Activated B cell treated with CpG ODN at 0.5 μM for 24 hours (primary cell): Measurements from ENCODE around the gene SHC3. TPM values are rescaled to one million over a fixed set of nuclear protein-coding genes. Genes with fewer than 3 reads are reported as not detected.

ENCODE experiments used
- ATAC-seq: fragments of 200-7000 bp; cut with Tn5 transposase; one replicate; pipeline ENCODE4 v1.10.0; 2021; ENCODE audit warnings: low read depth, mild to moderate bottlenecking, moderate library complexity
- CTCF ChIA-PET: fragments of 350-600 bp; sonication (Branson Sonifier 250); formaldehyde crosslinking; loops from one replicate; lab custom pipeline; 2021; ENCODE audit warnings: antibody characterized with exemption; lab: Charles Lee
- POLR2A ChIA-PET: fragments of 350-600 bp; sonication (Branson Sonifier 250); formaldehyde crosslinking; loops from one replicate; lab custom pipeline; 2021; ENCODE audit warnings: antibody characterized with exemption; lab: Charles Lee
- DNase-seq: peaks from one replicate; pipeline ENCODE4 v3.0.0; 2022
- H3K27ac Mint-ChIP-seq: one replicate; pipeline ENCODE4 v1.8.0; 2020; ENCODE audit warnings: mixed read lengths
- H3K27me3 Mint-ChIP-seq: one replicate; pipeline ENCODE4 v1.8.0; 2021; ENCODE audit warnings: mixed read lengths
- H3K36me3 Mint-ChIP-seq: one replicate; pipeline ENCODE4 v1.8.0; 2021; ENCODE audit warnings: low read depth, mixed read lengths
- H3K4me1 Mint-ChIP-seq: one replicate; pipeline ENCODE4 v1.8.0; 2021; ENCODE audit warnings: mixed read lengths
- H3K4me3 Mint-ChIP-seq: one replicate; pipeline ENCODE4 v1.8.0; 2020; ENCODE audit warnings: mild to moderate bottlenecking, mixed read lengths
- H3K9me3 Mint-ChIP-seq: one replicate; pipeline ENCODE4 v1.8.0; 2020; ENCODE audit warnings: mixed read lengths
- CTCF ChIP-seq: fragments of 200-600 bp; IDR thresholded peaks from one replicate; pipeline ENCODE4 v1.8.0; 2022; ENCODE audit warnings: antibody characterized with exemption, mild to moderate bottlenecking
- intact Hi-C: fragments of 100-400 bp; cut with micrococcal nuclease; formaldehyde crosslinking; loops from one replicate; pipeline ENCODE4 v1.15.1; 2024
- total RNA-seq: library from RNA; stranded (reverse); gene quantifications from 2 replicates; pipeline ENCODE4 v1.2.3, GENCODE V29; 2022

SHC3 gene
- total RNA-seq, 1 donor from 2014 or later, result not detected

DNA sequence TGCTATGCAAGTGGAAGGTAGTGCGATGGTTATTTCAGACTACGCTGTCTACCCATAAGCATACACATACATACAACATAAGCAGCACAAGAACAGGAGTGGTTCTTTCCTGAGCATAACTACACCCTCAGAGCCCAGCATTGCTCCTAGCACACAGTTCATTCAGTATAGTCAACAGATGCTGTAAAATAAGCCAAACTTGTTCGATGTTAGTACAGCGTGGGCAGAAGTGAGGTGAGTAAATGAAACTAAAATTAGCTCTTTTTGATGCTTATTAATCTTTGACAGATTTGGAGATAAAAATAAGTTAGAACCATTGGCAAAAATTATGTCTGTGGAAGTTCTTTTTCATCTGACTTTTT lies 139.5 kb downstream of the SHC3 start:
- Mint-ChIP-seq H3K4me3 (no peak overlapping the region), H3K4me1 (peaks cover 6% of the 10 kb centered on the region), H3K36me3 (no peaks in the 10 kb centered on the region), H3K9me3 (no peaks in the 10 kb centered on the region), H3K27me3 (peaks cover 6% of the 10 kb centered on the region), H3K27ac (no peak overlapping the region)
- no peak for TF ChIP-seq CTCF
- CTCF ChIA-PET, result no interaction called here
- intact Hi-C loops, result no loop called here
- DNase-seq (no peak), ATAC-seq (no peak)
- POLR2A ChIA-PET, result no interaction called here

DNA sequence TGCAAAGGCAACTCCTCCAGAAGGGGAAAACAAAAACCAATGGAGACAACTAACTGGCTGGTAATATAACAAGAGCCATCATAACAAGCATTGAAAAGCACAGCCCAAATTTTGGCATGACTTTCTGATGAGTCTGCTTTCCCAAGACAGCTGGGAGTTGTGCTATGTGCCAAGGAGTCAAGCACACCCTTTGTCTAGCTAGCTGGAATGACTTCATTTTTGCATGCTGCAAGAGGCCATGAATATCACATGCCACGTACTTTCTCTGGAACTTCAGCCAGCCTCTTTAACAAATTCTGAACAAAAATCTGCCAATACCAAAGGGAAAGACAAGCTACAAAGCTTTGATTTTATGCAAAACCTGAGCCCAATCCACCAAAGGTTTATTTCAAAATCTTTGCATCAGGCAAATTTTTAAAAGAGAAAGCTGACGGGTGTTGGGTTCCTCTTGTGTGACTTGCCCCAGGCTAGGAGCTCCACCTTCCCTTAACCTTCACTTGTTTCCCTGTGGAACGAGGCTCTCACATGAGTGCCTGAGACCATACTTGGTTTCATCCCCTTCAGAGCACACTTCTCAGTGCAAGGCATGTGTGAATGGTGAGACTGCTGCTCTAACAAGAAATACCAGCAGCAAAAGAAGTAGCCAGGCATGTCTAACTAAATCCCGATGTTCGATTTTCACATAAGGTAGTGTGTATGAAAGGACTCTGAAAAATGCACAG lies 140.1 kb downstream of the SHC3 start:
- Mint-ChIP-seq H3K36me3 (no peaks in the 10 kb centered on the region), H3K4me1 (peaks cover 6% of the 10 kb centered on the region), H3K4me3 (no peak overlapping the region), H3K9me3 (no peaks in the 10 kb centered on the region), H3K27ac (no peak overlapping the region), H3K27me3 (peaks cover 8% of the 10 kb centered on the region)
- ChIA-PET POLR2A (no interaction called here), CTCF (no interaction called here)
- ATAC-seq (no peak), DNase-seq (no peak)
- intact Hi-C loops, result no loop called here
- no peak for TF ChIP-seq CTCF

GRCh38 chr9:89037891-89038290 lies 140.7 kb downstream of the SHC3 start:
- H3K27me3 Mint-ChIP-seq, result peaks cover 11% of the 10 kb centered on the region
- POLR2A ChIA-PET, result no interaction called here
- peaks cover 6% of the 10 kb centered on the region for H3K4me1 Mint-ChIP-seq
- CTCF ChIA-PET, result no interaction called here
- H3K36me3 Mint-ChIP-seq, result no peaks in the 10 kb centered on the region
- TF ChIP-seq CTCF, result no peak
- DNase-seq (no peak), ATAC-seq (no peak)
- intact Hi-C loops, result no loop called here
- H3K4me3 Mint-ChIP-seq, result no peak overlapping the region
- H3K27ac Mint-ChIP-seq, result no peak overlapping the region
- no peaks in the 10 kb centered on the region for H3K9me3 Mint-ChIP-seq

DNA sequence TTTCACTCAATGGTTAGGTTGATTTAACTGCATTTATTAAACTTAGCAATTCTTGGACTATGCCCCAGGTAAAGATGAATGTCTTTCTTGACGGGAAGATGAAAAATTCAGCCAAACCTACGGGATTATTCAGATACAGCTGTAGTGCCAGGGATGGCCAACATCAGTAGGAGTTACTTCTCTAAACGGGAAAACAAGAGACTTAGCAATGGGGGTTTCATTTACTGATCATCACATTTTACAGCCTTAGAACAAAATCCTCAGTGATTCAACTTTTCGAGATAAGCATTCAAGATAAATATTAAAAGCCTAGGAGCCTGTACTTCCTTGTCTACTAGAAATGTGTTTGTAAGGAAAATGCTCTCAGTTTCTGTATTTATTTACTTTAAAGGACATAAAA lies 141.3 kb downstream of the SHC3 start:
- intact Hi-C loops, result no loop called here
- Mint-ChIP-seq H3K36me3 (no peaks in the 10 kb centered on the region), H3K9me3 (no peaks in the 10 kb centered on the region), H3K27me3 (peaks cover 11% of the 10 kb centered on the region), H3K27ac (no peak overlapping the region), H3K4me3 (no peak overlapping the region), H3K4me1 (peaks cover 6% of the 10 kb centered on the region)
- ATAC-seq (no peak), DNase-seq (no peak)
- POLR2A ChIA-PET, result no interaction called here
- CTCF ChIA-PET, result no interaction called here
- TF ChIP-seq CTCF, result no peak

- Mint-ChIP-seq H3K27me3 (peaks cover 15% of the 10 kb centered on the region), H3K36me3 (no peaks in the 10 kb centered on the region), H3K4me3 (no peak overlapping the region), H3K4me1 (peaks cover 6% of the 10 kb centered on the region), H3K27ac (no peak overlapping the region), H3K9me3 (no peaks in the 10 kb centered on the region)
- ATAC-seq (no peak), DNase-seq (no peak)
- intact Hi-C loops, result no loop called here
- no peak for TF ChIP-seq CTCF
- CTCF ChIA-PET, result no interaction called here
- POLR2A ChIA-PET, result no interaction called here
Measured at GRCh38 chr9:89036891-89037290, 141.7 kb downstream of the SHC3 start.
